Measurements from ENCODE around the gene BASP1. TPM values are rescaled to one million over a fixed set of nuclear protein-coding genes. Genes with fewer than 3 reads are reported as not detected.

The BASP1 gene
- total RNA-seq, 1 experiment from 2014 or later: 0.34 TPM

GRCh38 chr5:17249029-17249634 lies 31.7 kb downstream of the BASP1 start:
- no peak overlapping the region for H3K27ac ChIP-seq (ENCODE audit: low read depth, low read length)

More at GRCh38 chr5:17249029-17249634, 31.7 kb downstream of the BASP1 start:
- no peak for TF ChIP-seq ZBTB33 (IDR thresholded peaks at IDR 0.05; ENCODE audit: extremely low read depth, insufficient replicate concordance, low read length)
- TF ChIP-seq ZFX (IDR thresholded peaks at IDR 0.05): no peak
- TF ChIP-seq POLR2A (IDR thresholded peaks at IDR 0.05; ENCODE audit: borderline replicate concordance, extremely low read depth, insufficient read depth, insufficient read length): no peak
- no peak for TF ChIP-seq EGR1 (IDR thresholded peaks at IDR 0.05; ENCODE audit: low read depth)
- TF ChIP-seq RAD21 (IDR thresholded peaks at IDR 0.05; ENCODE audit: low read depth): no peak
- TF ChIP-seq CTCF (IDR thresholded peaks at IDR 0.05 in 2 of 3, conservative IDR thresholded peaks at IDR 0.05 in 1 of 3; ENCODE audit: borderline replicate concordance in 1 of 3, insufficient read depth in 1 of 3, low read depth in 2 of 3, low read length in 2 of 3): no peak
- no peak for TF ChIP-seq CBX3 (IDR thresholded peaks at IDR 0.05; ENCODE audit: low read depth)
- no peak for TF ChIP-seq TCF7L2 (IDR thresholded peaks at IDR 0.05; ENCODE audit: borderline replicate concordance, extremely low read depth, insufficient read depth, insufficient read length)
- TF ChIP-seq ELF1 (IDR thresholded peaks at IDR 0.05; ENCODE audit: borderline replicate concordance, low read depth): no peak
- no peak for TF ChIP-seq SIN3A (IDR thresholded peaks at IDR 0.05; ENCODE audit: low read depth)
- TF ChIP-seq SRF (IDR thresholded peaks at IDR 0.05; ENCODE audit: low read depth): no peak
- TF ChIP-seq JUND (IDR thresholded peaks at IDR 0.05): no peak
- no peak for TF ChIP-seq REST (IDR thresholded peaks at IDR 0.05; ENCODE audit: low read depth)
- TF ChIP-seq POLR2AphosphoS5 (IDR thresholded peaks at IDR 0.05; ENCODE audit: low read depth, low read length): no peak
- no peak for TF ChIP-seq EZH2 (IDR thresholded peaks at IDR 0.05)
- no peak for TF ChIP-seq CEBPB (IDR thresholded peaks at IDR 0.05; ENCODE audit: low read depth)
- TF ChIP-seq ZNF274 (IDR thresholded peaks at IDR 0.05; ENCODE audit: low read depth, low read length): no peak
- RAD21 ChIA-PET (ENCODE audit: low non-redundant PET in 1 of 2, low total read pairs in 2 of 2, uncharacterized antibody in 2 of 2, unreplicated experiment in 2 of 2): no interaction called here
- BruUV-seq (replicated peaks): no TSS peak
- no peak overlapping the region for H3K4me2 ChIP-seq (ENCODE audit: low read length)
- no peaks in the 10 kb centered on the region; the same call in 1 of the 2 replicates for H3K9me2 ChIP-seq (ENCODE audit: insufficient read depth)
- DNase-seq (ENCODE audit: low read depth, low spot score) (no peak), ATAC-seq (no peak; the same call in 1 of the 2 replicates)
- intact Hi-C loops (cut with micrococcal nuclease): no loop called here
- H3K4me3 ChIP-seq (replicated peaks in 1 of 2; ENCODE audit: low read depth in 1 of 2, low read length in 2 of 2): no peak overlapping the region
- H4K20me1 ChIP-seq (ENCODE audit: insufficient read depth): no peaks in the 10 kb centered on the region
- no peaks in the 10 kb centered on the region for H3K4me1 ChIP-seq (ENCODE audit: control insufficient read depth in 1 of 2, insufficient read depth in 2 of 2, low read length in 2 of 2)
- H3K27me3 ChIP-seq (ENCODE audit: insufficient read depth, low read length): no peaks in the 10 kb centered on the region; the same call in 1 of the 2 replicates
- H3K9me3 ChIP-seq (ENCODE audit: control insufficient read depth in 1 of 2, insufficient read depth in 1 of 2, low read depth in 1 of 2, low read length in 2 of 2): no peaks in the 10 kb centered on the region
- POLR2A ChIA-PET: no interaction called here
- no peaks in the 10 kb centered on the region for H3K36me3 ChIP-seq (ENCODE audit: control insufficient read depth in 1 of 2, insufficient read depth in 2 of 2, low read length in 2 of 2)
- no peak overlapping the region for H2AFZ ChIP-seq (ENCODE audit: low read depth, low read length, poor library complexity, severe bottlenecking)
- no peaks in the 10 kb centered on the region for H3K79me2 ChIP-seq (ENCODE audit: insufficient read depth, low read length)
- CTCF ChIA-PET: no interaction called here
- H3K9ac ChIP-seq (ENCODE audit: low read length): no peak overlapping the region
